ENCODE measurements around the gene ARGLU1. TPM values are rescaled to one million over a fixed set of nuclear protein-coding genes. Genes with fewer than 3 reads are reported as not detected.
A peak's percentile ranks its signal among the peaks of the same experiment; 100 is the strongest.

The ARGLU1 gene
- total RNA-seq, 1 donor from 2014 or later, result 56.9 TPM

GRCh38 chr13:106500445-106500844 lies 67.5 kb downstream of the ARGLU1 start:
- peak overlapping the region; percentile 37 for H3K4me3 Mint-ChIP-seq (ENCODE audit: unreplicated experiment)
- peak overlapping the region; percentile 36 for H3K27ac ChIP-seq (ENCODE audit: low read depth, low read length)
- no peaks in the 10 kb centered on the region for H3K27me3 Mint-ChIP-seq (ENCODE audit: low read depth, unreplicated experiment)
- no peak overlapping the region for H2AFZ ChIP-seq (ENCODE audit: low read depth, low read length)
- peak; percentile 37 for FAIRE-seq
- no peaks in the 10 kb centered on the region for H3K9me3 Mint-ChIP-seq (ENCODE audit: unreplicated experiment)
- H4K20me1 ChIP-seq (ENCODE audit: insufficient read depth, low read length), result peaks cover 37% of the 10 kb centered on the region
- H3K4me1 ChIP-seq (ENCODE audit: insufficient read depth, low read length), result peaks cover 30% of the 10 kb centered on the region
- no peak overlapping the region for H3K4me3 ChIP-seq (ENCODE audit: insufficient read depth, low read depth, low read length)
- TF ChIP-seq EZH2 (IDR thresholded peaks at IDR 0.05; ENCODE audit: insufficient read depth, low read length) (no peak), CTCF (IDR thresholded peaks at IDR 0.05; ENCODE audit: insufficient read depth, low read depth, low read length) (no peak)
- peak; percentile 56 for DNase-seq (ENCODE audit: low read depth)
- peaks cover 65% of the 10 kb centered on the region for H3K4me1 Mint-ChIP-seq (ENCODE audit: low read depth, unreplicated experiment)
- peaks cover 7% of the 10 kb centered on the region for H3K36me3 ChIP-seq (ENCODE audit: insufficient read depth, low read length)
- peaks cover 17% of the 10 kb centered on the region for H3K36me3 Mint-ChIP-seq (ENCODE audit: low read depth, unreplicated experiment)
- H3K4me2 ChIP-seq (ENCODE audit: low read length), result peak overlapping the region; percentile 27
- no peaks in the 10 kb centered on the region for H3K27me3 ChIP-seq (ENCODE audit: insufficient read depth, low read length)
- peaks cover 98% of the 10 kb centered on the region for H3K79me2 ChIP-seq (ENCODE audit: insufficient read depth, low read length)
- peak overlapping the region; percentile 89 for H3K27ac Mint-ChIP-seq (ENCODE audit: unreplicated experiment)
- no peak overlapping the region for H3K9ac ChIP-seq (ENCODE audit: low read length)
- no peaks in the 10 kb centered on the region for H3K9me3 ChIP-seq (ENCODE audit: insufficient read depth, low read depth, low read length)

GRCh38 chr13:106499896-106500295 lies 68.0 kb downstream of the ARGLU1 start:
- Histone ChIP-seq H3K79me2 (ENCODE audit: insufficient read depth, low read length) (peaks cover 97% of the 10 kb centered on the region), H3K4me2 (ENCODE audit: low read length) (peak overlapping the region; percentile 27), H3K4me3 (ENCODE audit: insufficient read depth, low read depth, low read length) (no peak overlapping the region), H4K20me1 (ENCODE audit: insufficient read depth, low read length) (peaks cover 37% of the 10 kb centered on the region), H3K36me3 (ENCODE audit: insufficient read depth, low read length) (peaks cover 9% of the 10 kb centered on the region), H3K27me3 (ENCODE audit: insufficient read depth, low read length) (no peaks in the 10 kb centered on the region), H3K9me3 (ENCODE audit: insufficient read depth, low read depth, low read length) (no peaks in the 10 kb centered on the region), H3K9ac (ENCODE audit: low read length) (no peak overlapping the region), H2AFZ (ENCODE audit: low read depth, low read length) (no peak overlapping the region), H3K27ac (ENCODE audit: low read depth, low read length) (peak overlapping the region; percentile 36), H3K4me1 (ENCODE audit: insufficient read depth, low read length) (peaks cover 30% of the 10 kb centered on the region)
- no peaks in the 10 kb centered on the region for H3K9me3 Mint-ChIP-seq (ENCODE audit: unreplicated experiment)
- peak overlapping the region; percentile 89 for H3K27ac Mint-ChIP-seq (ENCODE audit: unreplicated experiment)
- DNase-seq (ENCODE audit: low read depth) (peak; percentile 77), FAIRE-seq (no peak)
- H3K4me3 Mint-ChIP-seq (ENCODE audit: unreplicated experiment), result peak overlapping the region; percentile 37
- TF ChIP-seq EZH2 (IDR thresholded peaks at IDR 0.05; ENCODE audit: insufficient read depth, low read length), result no peak
- TF ChIP-seq CTCF (IDR thresholded peaks at IDR 0.05; ENCODE audit: insufficient read depth, low read depth, low read length), result no peak
- H3K4me1 Mint-ChIP-seq (ENCODE audit: low read depth, unreplicated experiment), result peaks cover 61% of the 10 kb centered on the region
- no peaks in the 10 kb centered on the region for H3K27me3 Mint-ChIP-seq (ENCODE audit: low read depth, unreplicated experiment)
- H3K36me3 Mint-ChIP-seq (ENCODE audit: low read depth, unreplicated experiment), result peaks cover 18% of the 10 kb centered on the region

- Histone ChIP-seq H3K79me2 (ENCODE audit: insufficient read depth, low read length) (peaks cover 96% of the 10 kb centered on the region), H3K4me1 (ENCODE audit: insufficient read depth, low read length) (peaks cover 26% of the 10 kb centered on the region), H3K4me3 (ENCODE audit: insufficient read depth, low read depth, low read length) (no peak overlapping the region), H3K9me3 (ENCODE audit: insufficient read depth, low read depth, low read length) (no peaks in the 10 kb centered on the region), H2AFZ (ENCODE audit: low read depth, low read length) (no peak overlapping the region), H3K27me3 (ENCODE audit: insufficient read depth, low read length) (no peaks in the 10 kb centered on the region), H3K9ac (ENCODE audit: low read length) (no peak overlapping the region), H3K36me3 (ENCODE audit: insufficient read depth, low read length) (peaks cover 17% of the 10 kb centered on the region), H3K4me2 (ENCODE audit: low read length) (peak overlapping the region; percentile 33), H4K20me1 (ENCODE audit: insufficient read depth, low read length) (peaks cover 34% of the 10 kb centered on the region), H3K27ac (ENCODE audit: low read depth, low read length) (peak overlapping the region; percentile 34)
- Mint-ChIP-seq H3K27me3 (ENCODE audit: low read depth, unreplicated experiment) (no peaks in the 10 kb centered on the region), H3K4me3 (ENCODE audit: unreplicated experiment) (peak overlapping the region; percentile 23), H3K36me3 (ENCODE audit: low read depth, unreplicated experiment) (peaks cover 18% of the 10 kb centered on the region), H3K27ac (ENCODE audit: unreplicated experiment) (peak overlapping the region; percentile 38), H3K9me3 (ENCODE audit: unreplicated experiment) (no peaks in the 10 kb centered on the region), H3K4me1 (ENCODE audit: low read depth, unreplicated experiment) (peaks cover 60% of the 10 kb centered on the region)
- no peak for FAIRE-seq
- TF ChIP-seq CTCF (IDR thresholded peaks at IDR 0.05; ENCODE audit: insufficient read depth, low read depth, low read length), result no peak
- TF ChIP-seq EZH2 (IDR thresholded peaks at IDR 0.05; ENCODE audit: insufficient read depth, low read length), result no peak
- peak; percentile 57 for DNase-seq (ENCODE audit: low read depth)
Measured at GRCh38 chr13:106499113-106499512, 68.8 kb downstream of the ARGLU1 start.
